Smooth muscle cell of the brain vasculature (primary cell): ENCODE measurements around the gene FAM20B.
"Not testable (repeated sequence)": the region's sequence is repeated elsewhere in the genome, so short reads cannot be mapped to it uniquely, and the experiment has no call there.

Experiments
- DNase-seq: peaks from one replicate; pipeline ENCODE4 v3.0.0-alpha.2; 2012; ENCODE audit warnings: low read depth, low spot score

FAM20B gene

DNA sequence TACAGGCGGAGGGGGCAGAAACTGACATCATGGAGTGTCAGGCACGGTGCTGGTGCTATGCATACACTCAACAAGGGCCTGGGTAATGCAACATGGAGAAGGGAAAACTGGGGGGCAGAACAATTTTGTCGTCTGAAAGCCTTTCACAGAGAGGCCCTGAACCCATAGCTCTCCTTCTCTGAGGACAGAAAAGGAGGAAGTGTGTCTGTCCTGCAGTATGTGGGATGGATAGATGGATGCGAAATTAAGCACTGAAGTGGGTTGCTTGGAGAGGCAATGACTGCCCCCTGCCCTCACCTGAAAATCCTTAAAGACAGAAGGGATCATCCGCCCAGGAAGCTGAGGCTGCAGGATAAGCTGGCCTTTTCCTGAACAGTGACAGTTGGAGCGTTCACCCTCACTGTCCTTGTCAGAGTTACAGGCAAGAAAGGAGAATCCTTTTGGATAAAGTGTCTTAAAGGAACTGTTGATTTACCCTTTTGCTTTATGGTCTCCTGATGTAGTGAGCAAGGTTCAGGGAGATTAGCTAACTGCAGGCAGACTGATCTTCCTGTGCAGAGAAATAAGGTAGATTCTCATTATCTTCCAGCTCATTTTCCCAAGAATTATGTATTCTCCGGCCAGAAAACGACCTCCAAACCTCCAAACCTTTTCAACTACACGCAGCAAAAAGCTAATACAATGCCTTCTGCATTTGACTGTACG is 1.6 kb upstream of the FAM20B start:
- no peak for DNase-seq

- DNase-seq = no peak
Observed at GRCh38 chr1:179025975-179026812, 500 bp downstream of the FAM20B start.

DNA sequence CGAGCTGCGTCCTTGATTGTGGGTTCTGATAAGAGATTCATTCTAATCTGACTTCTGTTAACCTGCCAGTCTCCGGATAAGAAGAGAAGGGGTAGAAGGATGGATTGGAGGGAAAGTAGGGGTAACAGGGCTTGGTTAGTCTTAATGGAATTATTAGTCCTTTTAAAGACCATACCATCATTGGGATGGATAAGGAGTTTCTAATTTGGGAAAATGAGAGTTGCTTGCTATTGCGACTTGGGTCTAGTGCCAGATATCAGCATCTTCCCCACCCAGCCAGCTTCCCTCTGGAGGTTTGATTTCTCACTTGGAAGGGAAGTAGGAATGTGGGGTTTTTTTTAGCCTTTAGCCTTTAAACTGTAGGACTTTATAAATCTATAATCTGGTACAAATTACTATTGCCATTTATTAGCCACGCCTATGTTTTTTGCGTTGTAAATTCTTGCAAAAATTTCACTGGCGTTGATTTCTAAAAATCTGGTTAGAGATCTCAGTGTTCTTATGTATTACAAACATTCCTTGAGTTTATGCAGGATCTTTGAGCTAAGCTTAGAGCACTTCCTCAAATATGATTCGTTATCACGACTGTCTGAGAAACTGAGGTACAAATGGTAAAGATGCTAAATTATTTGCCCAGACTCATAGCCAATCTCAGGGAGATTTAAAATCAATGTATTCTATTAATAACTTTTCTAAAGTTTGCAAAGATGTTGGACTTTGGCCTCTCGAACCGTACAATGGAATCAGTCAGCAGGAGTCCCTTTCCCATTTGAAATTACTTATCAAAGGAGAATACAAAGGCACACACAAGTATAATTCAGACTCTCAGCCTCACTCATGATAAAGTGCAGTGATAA is 1.3 kb downstream of the FAM20B start:
- no peak for DNase-seq

GRCh38 chr1:179029321-179029759 is 3.6 kb downstream of the FAM20B start:
- DNase-seq = no peak

- DNase-seq = no peak
Observed at GRCh38 chr1:179030130-179030529, 4.4 kb downstream of the FAM20B start.

DNA sequence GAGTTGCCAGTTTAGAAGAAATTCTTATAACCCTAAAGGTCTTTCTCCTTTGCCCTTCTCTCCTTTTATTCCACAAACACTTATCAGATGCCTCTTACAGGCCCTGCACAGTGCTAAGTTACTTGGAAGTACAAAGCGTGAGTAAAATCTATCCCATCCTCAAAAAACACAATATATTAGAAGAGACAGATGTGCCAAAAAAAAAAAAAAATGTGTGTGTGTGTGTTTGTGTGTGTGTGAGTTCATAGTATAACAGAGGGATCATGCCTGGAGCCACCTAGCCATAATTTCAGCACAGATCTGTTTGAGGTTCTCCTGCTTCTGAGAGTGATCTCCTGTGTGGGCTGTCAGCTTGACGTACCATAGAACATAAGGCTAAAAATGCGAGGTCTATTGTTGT is 5.0 kb downstream of the FAM20B start:
- DNase-seq = no peak

- DNase-seq = no peak
Observed at GRCh38 chr1:179031284-179031683, 5.6 kb downstream of the FAM20B start.

DNA sequence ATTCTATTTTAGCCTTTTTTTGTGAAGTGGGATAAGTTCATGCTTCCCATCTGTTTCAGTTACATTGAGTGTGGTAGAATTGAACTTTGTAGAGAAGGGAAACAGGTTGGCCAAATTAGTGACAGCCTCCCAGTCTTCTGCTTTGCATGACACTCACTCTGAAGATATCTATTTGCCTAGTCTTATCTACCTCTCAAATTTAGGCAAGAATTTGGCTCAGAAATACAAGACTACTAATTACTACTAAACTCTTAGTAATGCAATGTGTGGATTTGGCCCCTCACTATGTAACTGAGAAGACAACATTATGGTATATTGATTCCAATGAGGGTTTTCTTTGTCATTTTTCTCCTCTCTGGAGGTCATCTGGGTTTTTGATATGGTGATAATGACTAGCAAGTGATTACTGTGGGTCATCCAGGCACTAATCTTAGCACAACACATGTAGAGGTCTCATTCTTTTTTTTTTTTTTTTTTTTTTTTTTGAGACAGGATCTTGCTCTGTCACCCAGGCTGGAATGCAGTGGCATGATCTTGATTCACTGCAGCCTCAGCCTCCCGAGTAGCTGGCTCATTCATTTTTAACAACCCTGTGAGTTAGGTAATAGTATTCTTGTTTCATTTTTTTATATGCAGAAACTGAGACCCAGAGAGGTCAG is 6.3 kb downstream of the FAM20B start:
- DNase-seq = no peak

- no peak for DNase-seq
Observed at GRCh38 chr1:179034720-179035119, 9.0 kb downstream of the FAM20B start.

GRCh38 chr1:179036844-179037465 is 11.3 kb downstream of the FAM20B start:
- no peak for DNase-seq

GRCh38 chr1:179038528-179039281 is 13.0 kb downstream of the FAM20B start:
- DNase-seq = no peak

DNA sequence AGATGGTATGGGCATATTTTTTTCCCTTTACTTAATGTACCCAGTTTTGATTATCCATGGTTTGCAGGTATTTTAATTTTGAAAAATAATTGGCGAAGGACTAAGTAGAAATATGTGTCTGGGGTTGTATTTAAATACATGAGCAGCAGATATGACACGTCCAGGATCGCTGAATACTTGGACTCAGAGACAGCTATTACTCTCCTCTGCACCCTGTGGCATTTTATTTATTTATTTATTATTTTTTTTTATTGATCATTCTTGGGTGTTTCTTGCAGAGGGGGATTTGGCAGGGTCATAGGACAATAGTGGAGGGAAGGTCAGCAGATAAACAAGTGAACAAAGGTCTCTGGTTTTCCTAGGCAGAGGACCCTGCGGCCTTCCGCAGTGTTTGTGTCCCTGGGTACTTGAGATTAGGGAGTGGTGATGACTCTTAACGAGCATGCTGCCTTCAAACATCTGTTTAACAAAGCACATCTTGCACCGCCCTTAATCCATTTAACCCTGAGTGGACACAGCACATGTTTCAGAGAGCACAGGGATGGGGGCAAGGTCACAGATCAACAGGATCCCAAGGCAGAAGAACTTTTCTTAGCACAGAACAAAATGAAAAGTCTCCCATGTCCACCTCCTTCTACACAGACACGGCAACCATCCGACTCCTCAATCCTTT is 13.9 kb downstream of the FAM20B start:
- not testable (repeated sequence) for DNase-seq

GRCh38 chr1:179040175-179040551 is 14.5 kb downstream of the FAM20B start:
- not testable (repeated sequence) for DNase-seq

DNA sequence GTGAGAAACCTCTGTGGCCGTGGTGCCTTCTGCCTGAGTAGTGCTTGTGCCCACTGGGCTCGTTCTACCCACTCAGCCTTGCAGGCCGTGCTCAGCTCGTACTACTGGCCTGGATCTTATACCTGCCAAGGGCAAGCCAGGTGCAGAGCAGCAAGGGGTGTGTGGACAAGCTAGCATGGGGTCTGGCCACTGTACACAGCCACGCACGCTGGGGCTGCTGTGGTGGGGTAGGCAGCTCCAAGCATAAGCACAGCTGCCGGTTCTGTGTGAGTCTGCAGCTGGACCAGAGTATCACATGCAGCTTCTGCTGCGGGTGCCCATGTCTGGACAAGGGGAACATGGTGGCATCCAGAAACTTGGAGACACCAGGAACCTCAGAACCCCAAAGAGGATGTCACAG is 16.4 kb downstream of the FAM20B start:
- no peak for DNase-seq

- DNase-seq = no peak
Observed at GRCh38 chr1:179042700-179043099, 17.0 kb downstream of the FAM20B start.

- no peak for DNase-seq
Observed at GRCh38 chr1:179043266-179043665, 17.6 kb downstream of the FAM20B start.

- no peak for DNase-seq
Observed at GRCh38 chr1:179043907-179044306, 18.2 kb downstream of the FAM20B start.

DNA sequence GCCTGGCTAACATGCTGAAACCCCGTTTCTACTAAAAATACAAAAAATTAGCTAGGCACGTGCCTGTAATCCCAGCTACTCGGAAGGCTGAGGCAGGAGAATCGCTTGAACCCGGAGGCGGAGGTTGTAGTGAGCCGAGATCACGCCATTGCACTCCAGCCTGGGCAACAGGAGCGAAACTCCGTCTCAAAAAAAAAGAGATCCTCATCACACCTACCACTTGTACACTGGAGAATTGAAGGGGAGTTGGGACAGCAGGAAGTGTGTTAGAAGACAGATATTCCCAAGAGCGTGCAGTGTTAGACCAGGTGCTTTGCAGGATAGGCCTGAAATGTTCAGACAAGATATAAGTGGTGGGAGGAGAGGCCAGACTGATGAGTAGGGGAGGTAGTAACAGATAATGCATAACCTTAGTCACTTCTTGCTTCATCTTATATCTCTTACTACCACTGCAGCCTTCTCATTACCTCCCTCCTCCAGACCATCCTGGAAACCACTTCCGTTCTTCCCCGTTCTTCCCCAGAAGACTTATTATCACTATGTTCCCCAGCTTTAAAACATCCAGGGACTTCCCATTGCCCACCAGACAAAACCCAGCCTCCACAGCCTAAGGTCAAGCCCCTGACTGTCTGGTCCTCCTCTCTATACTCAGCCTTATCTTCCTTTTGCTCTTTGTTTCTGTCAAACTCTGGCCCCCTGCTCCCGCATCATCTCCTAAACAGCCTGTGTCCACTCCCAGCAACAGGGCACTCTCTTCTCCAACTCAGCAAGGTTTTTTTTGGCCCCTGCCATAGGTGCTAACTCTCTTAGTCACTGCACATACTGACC is 21.3 kb downstream of the FAM20B start:
- no peak for DNase-seq

DNA sequence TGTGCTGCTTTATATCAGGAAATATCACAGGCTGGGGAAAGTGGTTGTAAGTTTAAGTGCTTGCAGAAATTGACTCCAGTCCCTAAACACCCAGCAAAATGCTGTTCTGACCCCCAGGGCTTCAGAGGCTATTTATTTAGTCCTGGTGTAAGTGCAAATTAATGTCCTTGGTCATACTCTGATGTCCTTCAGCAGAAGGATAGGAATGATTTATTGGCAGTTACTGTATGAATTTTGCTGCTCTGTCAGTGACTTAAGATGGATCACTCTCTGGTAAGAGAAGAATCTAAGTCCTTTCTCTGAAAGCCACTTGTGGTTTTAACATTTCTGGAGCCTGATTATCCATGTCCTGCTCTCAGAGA is 21.9 kb downstream of the FAM20B start:
- no peak for DNase-seq
